Thyroid gland (tissue), 4 donors: ENCODE data around the gene CFAP20DC. TPM values are rescaled to one million over a fixed set of nuclear protein-coding genes. Genes with fewer than 3 reads are reported as not detected.

Source experiments
- DNase-seq, 2 donors: peaks; one replicate each; pipeline ENCODE4 v3.0.0-alpha.2; 2019
- H3K27ac ChIP-seq, 3 donors: fragments of 200-600 bp; sonication (generic); 1 replicate in 2 of 3; 2 replicates in 1 of 3; pipeline ENCODE4 v1.5.1; 2016 to 2019; ENCODE audit warnings: mild to moderate bottlenecking in 1 of 3, moderate library complexity in 1 of 3
- H3K27me3 ChIP-seq: fragments of 200-600 bp; sonication (generic); one replicate; pipeline ENCODE4 v1.5.1; 2019
- H3K36me3 ChIP-seq, 2 donors: fragments of 200-600 bp; sonication (generic); one replicate each; pipeline ENCODE4 v1.5.1; 2016 to 2019
- H3K4me1 ChIP-seq, 2 donors: fragments of 200-600 bp; sonication (generic); one replicate each; pipeline ENCODE4 v1.5.1; 2017 to 2019
- H3K4me3 ChIP-seq, 3 donors: fragments of 200-600 bp; sonication (generic); replicated peaks in 1 of 3; 1 replicate in 2 of 3; 2 replicates in 1 of 3; pipeline ENCODE4 v1.5.1; 2016; ENCODE audit warnings: mild to moderate bottlenecking in 1 of 3
- H3K9me3 ChIP-seq: fragments of 200-600 bp; sonication (generic); one replicate; pipeline ENCODE4 v1.5.1; 2017
- CTCF ChIP-seq, 6 experiments: fragments of 200-600 bp in 3 of 6; fragments of 450-650 bp in 3 of 6; sonication (generic) in 3 of 6; IDR thresholded peaks; one replicate each; pipeline ENCODE4 v1.5.1; 2016 to 2019; ENCODE audit warnings: antibody characterized with exemption in 6 of 6, mild to moderate bottlenecking in 2 of 6, inconsistent platforms in 1 of 6, moderate library complexity in 1 of 6
- POLR2A ChIP-seq, 2 donors: fragments of 450-650 bp; IDR thresholded peaks; one replicate each; pipeline ENCODE4 v1.6.1; 2017; ENCODE audit warnings: antibody characterized with exemption in 2 of 2, mild to moderate bottlenecking in 2 of 2, moderate library complexity in 1 of 2
- WGBS, 2 donors: methylation state at CpG; one replicate each; pipeline ENCODE4 v1.1.5; 2017; 5-methylcytosine and 5-hydroxymethylcytosine counted together
- intact Hi-C: fragments of 100-400 bp; cut with DNase I; formaldehyde crosslinking; loops from one replicate; pipeline ENCODE4 v1.15.1; 2023
- total RNA-seq, 4 donors: library from RNA; depleted of rRNA; stranded (reverse); fragments of >200 nt; gene quantifications; one replicate each; pipeline ENCODE4 v1.2.3, GENCODE V29; 2016

The CFAP20DC gene
- total RNA-seq, 4 donors from 2014 or later = 0.20 to 0.92 (median 0.60) TPM

GRCh38 chr3:59016930-59017616 is 32.8 kb downstream of the CFAP20DC start:
- Histone ChIP-seq H3K9me3 (no peaks in the 10 kb centered on the region), H3K27me3 (no peaks in the 10 kb centered on the region), H3K36me3 (no peaks in the 10 kb centered on the region), H3K27ac (no peak overlapping the region), H3K4me1 (no peaks in the 10 kb centered on the region), H3K4me3 (no peak overlapping the region)
- 91 to 92% methylated on average over 5 of the region's 5 CpGs for WGBS, 2 donors
- TF ChIP-seq POLR2A (IDR thresholded peaks at IDR 0.05) (no peak), CTCF (IDR thresholded peaks at IDR 0.05) (no peak)
- intact Hi-C loops = no loop called here
- DNase-seq = no peak

GRCh38 chr3:59013611-59014010 is 36.2 kb downstream of the CFAP20DC start:
- WGBS, 2 donors = 90 to 93% methylated on average over 1 of the region's 1 CpG
- Histone ChIP-seq H3K4me3 (no peak overlapping the region), H3K9me3 (no peaks in the 10 kb centered on the region), H3K36me3 (no peaks in the 10 kb centered on the region), H3K4me1 (no peaks in the 10 kb centered on the region), H3K27me3 (no peaks in the 10 kb centered on the region), H3K27ac (no peak overlapping the region)
- no peak for DNase-seq
- intact Hi-C loops = no loop called here
- TF ChIP-seq POLR2A (IDR thresholded peaks at IDR 0.05) (no peak), CTCF (IDR thresholded peaks at IDR 0.05) (no peak)

GRCh38 chr3:59006634-59007517 is 42.9 kb downstream of the CFAP20DC start:
- Histone ChIP-seq H3K4me3 (no peak overlapping the region), H3K4me1 (peaks cover 0 to 4% of the 10 kb centered on the region in 2 donors), H3K9me3 (no peaks in the 10 kb centered on the region), H3K27ac (no peak overlapping the region), H3K36me3 (no peaks in the 10 kb centered on the region), H3K27me3 (no peaks in the 10 kb centered on the region)
- intact Hi-C loops = no loop called here
- WGBS, 2 donors = 82 to 85% methylated on average over 6 to 7 of the region's 7 CpGs
- peak; percentile 70 to 77 for DNase-seq
- TF ChIP-seq POLR2A (IDR thresholded peaks at IDR 0.05) (no peak), CTCF (IDR thresholded peaks at IDR 0.05) (no peak)

GRCh38 chr3:59001675-59002074 is 48.1 kb downstream of the CFAP20DC start:
- Histone ChIP-seq H3K4me3 (no peak overlapping the region), H3K4me1 (no peaks in the 10 kb centered on the region), H3K27me3 (no peaks in the 10 kb centered on the region), H3K36me3 (no peaks in the 10 kb centered on the region), H3K27ac (no peak overlapping the region), H3K9me3 (no peaks in the 10 kb centered on the region)
- no peak for TF ChIP-seq CTCF (IDR thresholded peaks at IDR 0.05)
- intact Hi-C loops = no loop called here
- 74 to 84% methylated on average over 8 of the region's 8 CpGs for WGBS, 2 donors
- no peak for DNase-seq

GRCh38 chr3:58999774-59000160 is 50.1 kb downstream of the CFAP20DC start:
- DNase-seq = no peak
- 78 to 89% methylated on average over 1 of the region's 1 CpG for WGBS, 2 donors
- TF ChIP-seq CTCF (IDR thresholded peaks at IDR 0.05) = no peak
- TF ChIP-seq POLR2A (IDR thresholded peaks at IDR 0.05) = no peak

More at GRCh38 chr3:58999774-59000160, 50.1 kb downstream of the CFAP20DC start:
- Histone ChIP-seq H3K27me3 (no peaks in the 10 kb centered on the region), H3K4me3 (no peak overlapping the region), H3K4me1 (no peaks in the 10 kb centered on the region), H3K36me3 (no peaks in the 10 kb centered on the region), H3K27ac (no peak overlapping the region), H3K9me3 (no peaks in the 10 kb centered on the region)
- intact Hi-C loops = no loop called here
